H9 (cell line): ENCODE data around the gene FOXC2. TPM values are rescaled to one million over a fixed set of nuclear protein-coding genes. Genes with fewer than 3 reads are reported as not detected.
A peak's percentile ranks its signal among the peaks of the same experiment; 100 is the strongest.
"Not testable (repeated sequence)": the region's sequence is repeated elsewhere in the genome, so short reads cannot be mapped to it uniquely, and the experiment has no call there.

Experiments
- DNase-seq: peaks from one replicate; pipeline ENCODE4 v3.0.0-alpha.2; 2017
- H2AFZ ChIP-seq: one replicate; pipeline ENCODE4 v1.6.1; 2013; ENCODE audit warnings: mild to moderate bottlenecking, low read length, control low read depth, moderate library complexity
- H2AK5ac ChIP-seq: 2 replicates; pipeline ENCODE4 v1.6.1; 2013; ENCODE audit warnings: low read length, control low read depth, mixed read lengths; ENCODE audit not compliant: insufficient read length
- H2BK120ac ChIP-seq: one replicate; pipeline ENCODE4 v1.6.1; 2013; ENCODE audit warnings: low read depth, mild to moderate bottlenecking, low read length, control low read depth, inconsistent platforms; ENCODE audit not compliant: poor library complexity, severe bottlenecking
- H2BK12ac ChIP-seq: 2 replicates; pipeline ENCODE4 v1.6.1; 2013; ENCODE audit warnings: low read length, control low read depth, mixed read lengths, low read depth; ENCODE audit not compliant: insufficient read length
- H2BK15ac ChIP-seq: 2 replicates; pipeline ENCODE4 v1.6.1; 2013; ENCODE audit warnings: low read depth, low read length, control low read depth
- H2BK20ac ChIP-seq: one replicate; pipeline ENCODE4 v1.6.1; 2013; ENCODE audit warnings: low read depth, mild to moderate bottlenecking, low read length, control low read depth, inconsistent platforms; ENCODE audit not compliant: poor library complexity, severe bottlenecking
- H2BK5ac ChIP-seq: 2 replicates; pipeline ENCODE4 v1.6.1; 2013; ENCODE audit warnings: low read length, control low read depth, mixed read lengths; ENCODE audit not compliant: insufficient read length
- H3K14ac ChIP-seq: 2 replicates; pipeline ENCODE4 v1.6.1; 2013; ENCODE audit warnings: low read length, control low read depth; ENCODE audit not compliant: insufficient read depth
- H3K18ac ChIP-seq: 2 replicates; pipeline ENCODE4 v1.6.1; 2013; ENCODE audit warnings: low read depth, mild to moderate bottlenecking, mixed read lengths, low read length, control low read depth; ENCODE audit not compliant: insufficient read length
- H3K23ac ChIP-seq: 2 replicates; pipeline ENCODE4 v1.6.1; 2013; ENCODE audit warnings: low read length, control low read depth, mixed read lengths, low read depth; ENCODE audit not compliant: insufficient read length
- H3K23me2 ChIP-seq: 2 replicates; pipeline ENCODE4 v1.6.1; 2013; ENCODE audit warnings: low read depth, mild to moderate bottlenecking, mixed read lengths, low read length, control low read depth; ENCODE audit not compliant: insufficient read length, poor library complexity, severe bottlenecking
- H3K27ac ChIP-seq: 2 replicates; pipeline ENCODE4 v1.5.1; 2013; ENCODE audit warnings: low read length, control low read depth, mixed read lengths, low read depth; ENCODE audit not compliant: insufficient read length
- H3K27me3 ChIP-seq: 2 replicates; pipeline ENCODE4 v1.6.1; 2013; ENCODE audit warnings: low read length, control low read depth, inconsistent platforms; ENCODE audit not compliant: insufficient read depth
- H3K4ac ChIP-seq: 2 replicates; pipeline ENCODE4 v1.6.1; 2013; ENCODE audit warnings: low read depth, mild to moderate bottlenecking, control low read depth, inconsistent platforms, low read length, moderate library complexity
- H3K4me1 ChIP-seq: 2 replicates; pipeline ENCODE4 v1.6.1; 2013; ENCODE audit warnings: low read length, control low read depth, inconsistent platforms; ENCODE audit not compliant: insufficient read depth
- H3K4me2 ChIP-seq: 2 replicates; pipeline ENCODE4 v1.6.1; 2013; ENCODE audit warnings: low read length, control low read depth, mixed read lengths; ENCODE audit not compliant: insufficient read length, insufficient read depth
- H3K56ac ChIP-seq: 2 replicates; pipeline ENCODE4 v1.6.1; 2013; ENCODE audit warnings: low read depth, mild to moderate bottlenecking, mixed read lengths, low read length, control low read depth; ENCODE audit not compliant: insufficient read length
- H3K79me1 ChIP-seq: 2 replicates; pipeline ENCODE4 v1.6.1; 2013; ENCODE audit warnings: low read depth, mild to moderate bottlenecking, moderate library complexity, low read length, control low read depth, inconsistent platforms; ENCODE audit not compliant: insufficient read depth, poor library complexity, severe bottlenecking
- H3K79me2 ChIP-seq: 2 replicates; pipeline ENCODE4 v1.6.1; 2013; ENCODE audit warnings: low read length, control low read depth, inconsistent platforms; ENCODE audit not compliant: insufficient read depth
- H3K9ac ChIP-seq: 2 replicates; pipeline ENCODE4 v1.6.1; 2013; ENCODE audit warnings: low read length, control low read depth, mixed read lengths; ENCODE audit not compliant: insufficient read length; ENCODE audit errors: extremely low read depth
- H3K9me3 ChIP-seq: one replicate; pipeline ENCODE4 v1.6.1; 2013; ENCODE audit warnings: low read depth, low read length, inconsistent platforms; ENCODE audit not compliant: control insufficient read depth
- H3T11ph ChIP-seq: one replicate; pipeline ENCODE4 v1.6.1; 2013; ENCODE audit warnings: mild to moderate bottlenecking, low read length, control low read depth, inconsistent platforms
- H4K20me1 ChIP-seq: one replicate; pipeline ENCODE4 v1.6.1; 2013; ENCODE audit not compliant: control insufficient read depth, insufficient read length, insufficient read depth
- H4K5ac ChIP-seq: 2 replicates; pipeline ENCODE4 v1.6.1; 2013; ENCODE audit warnings: low read depth, mild to moderate bottlenecking, mixed read lengths, low read length, control low read depth; ENCODE audit not compliant: insufficient read length
- H4K8ac ChIP-seq: replicated peaks from 2 replicates; pipeline ENCODE4 v1.6.1; 2013; ENCODE audit warnings: low read length, control low read depth, mixed read lengths, low read depth; ENCODE audit not compliant: insufficient read length
- H4K91ac ChIP-seq: 2 replicates; pipeline ENCODE4 v1.6.1; 2013; ENCODE audit warnings: low read depth, mild to moderate bottlenecking, moderate library complexity, mixed read lengths, low read length, control low read depth; ENCODE audit not compliant: insufficient read length
- H3K27ac Mint-ChIP-seq, 3 experiments: 2 replicates in 2 of 3; 3 replicates in 1 of 3; pipeline ENCODE4 v1.8.0; 2020 to 2021; ENCODE audit warnings: mixed read lengths in 3 of 3, mild to moderate bottlenecking in 1 of 3, moderate library complexity in 1 of 3
- H3K27me3 Mint-ChIP-seq: 2 replicates; pipeline ENCODE4 v1.8.0; 2021; ENCODE audit warnings: low read depth, mild to moderate bottlenecking, moderate library complexity, mixed read lengths
- H3K36me3 Mint-ChIP-seq, 3 experiments: 2 replicates in 2 of 3; 3 replicates in 1 of 3; pipeline ENCODE4 v1.8.0; 2020 to 2021; ENCODE audit warnings: low read depth in 3 of 3, mixed read lengths in 3 of 3; ENCODE audit not compliant: insufficient read depth in 1 of 3
- H3K4me1 Mint-ChIP-seq, 2 experiments: 2 replicates each; pipeline ENCODE4 v1.8.0; 2020; ENCODE audit warnings: mixed read lengths in 2 of 2
- H3K4me3 Mint-ChIP-seq, 2 experiments: 2 replicates in 1 of 2; 3 replicates in 1 of 2; pipeline ENCODE4 v1.8.0; 2020 to 2021; ENCODE audit warnings: mild to moderate bottlenecking in 2 of 2, mixed read lengths in 2 of 2, moderate library complexity in 1 of 2
- H3K9me3 Mint-ChIP-seq, 2 experiments: 2 replicates in 1 of 2; 3 replicates in 1 of 2; pipeline ENCODE4 v1.8.0; 2020; ENCODE audit warnings: mild to moderate bottlenecking in 2 of 2, mixed read lengths in 2 of 2, moderate library complexity in 1 of 2
- WGBS: extraction: QIAGEN DNeasy Blood & Tissue Kit; methylation state at CpG from one replicate; pipeline ENCODE4 v1.1.7; 2013; ENCODE audit warnings: missing lambda C conversion rate, low lambda C conversion rate, mixed read lengths; ENCODE audit not compliant: insufficient read length; ENCODE audit errors: extremely low coverage; 5-methylcytosine and 5-hydroxymethylcytosine counted together
- total RNA-seq: library from RNA; stranded (reverse); gene quantifications from 2 replicates; pipeline ENCODE4 v1.2.1, GENCODE V29; 2021
- TF ChIP-seq, protein P1 (sequence below): fragments of 200-600 bp; sonication (generic); conservative IDR thresholded peaks from 3 replicates; pipeline ENCODE4 v1.8.0; 2021; ENCODE audit warnings: antibody characterized with exemption, mild to moderate bottlenecking

FOXC2 gene
- total RNA-seq, 1 experiment from 2014 or later, result not detected

DNA sequence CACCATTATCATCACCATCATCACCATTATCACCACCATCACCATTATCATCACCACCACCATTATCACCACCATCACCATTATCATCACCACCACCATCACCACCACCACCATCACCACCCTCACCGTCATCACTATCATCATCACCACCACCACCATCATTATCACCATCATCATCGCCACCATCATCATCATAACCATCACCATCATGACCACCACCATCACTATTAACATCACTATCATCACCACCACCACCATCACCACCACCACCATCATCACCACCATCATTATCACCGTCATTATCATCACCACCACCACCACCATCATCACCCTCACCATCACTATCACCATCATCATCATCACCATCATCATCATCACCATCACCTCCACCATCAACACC is 20.9 kb downstream of the FOXC2 start:
- Histone ChIP-seq H4K91ac (no peak overlapping the region), H3T11ph (no peak overlapping the region), H3K27ac (no peak overlapping the region), H3K23ac (no peak overlapping the region), H3K79me2 (no peaks in the 10 kb centered on the region), H3K4ac (no peak overlapping the region), H2AFZ (no peak overlapping the region), H4K5ac (no peak overlapping the region), H3K4me2 (no peak overlapping the region), H3K23me2 (no peaks in the 10 kb centered on the region), H3K18ac (no peak overlapping the region), H2BK20ac (no peak overlapping the region), H3K56ac (no peak overlapping the region), H3K9ac (no peak overlapping the region), H4K8ac (no peak overlapping the region), H2BK120ac (no peak overlapping the region), H2BK15ac (no peak overlapping the region), H3K9me3 (no peaks in the 10 kb centered on the region), H2BK5ac (no peak overlapping the region), H3K4me1 (no peaks in the 10 kb centered on the region), H3K79me1 (no peaks in the 10 kb centered on the region), H2AK5ac (no peak overlapping the region), H4K20me1 (no peaks in the 10 kb centered on the region), H3K27me3 (no peaks in the 10 kb centered on the region), H3K14ac (no peak overlapping the region), H2BK12ac (no peak overlapping the region)
- WGBS, result no CpG with 5 or more reads among the region's 3 CpGs
- DNase-seq, result no peak
- Mint-ChIP-seq H3K36me3 (no peaks in the 10 kb centered on the region), H3K4me1 (peaks cover 0 to 3% of the 10 kb centered on the region in 2 experiments; a peak in 1 of 4 replicates), H3K27me3 (peaks cover 42% of the 10 kb centered on the region), H3K27ac (no peak overlapping the region), H3K9me3 (no peaks in the 10 kb centered on the region), H3K4me3 (no peak overlapping the region)
- TF ChIP-seq, protein P1, sequence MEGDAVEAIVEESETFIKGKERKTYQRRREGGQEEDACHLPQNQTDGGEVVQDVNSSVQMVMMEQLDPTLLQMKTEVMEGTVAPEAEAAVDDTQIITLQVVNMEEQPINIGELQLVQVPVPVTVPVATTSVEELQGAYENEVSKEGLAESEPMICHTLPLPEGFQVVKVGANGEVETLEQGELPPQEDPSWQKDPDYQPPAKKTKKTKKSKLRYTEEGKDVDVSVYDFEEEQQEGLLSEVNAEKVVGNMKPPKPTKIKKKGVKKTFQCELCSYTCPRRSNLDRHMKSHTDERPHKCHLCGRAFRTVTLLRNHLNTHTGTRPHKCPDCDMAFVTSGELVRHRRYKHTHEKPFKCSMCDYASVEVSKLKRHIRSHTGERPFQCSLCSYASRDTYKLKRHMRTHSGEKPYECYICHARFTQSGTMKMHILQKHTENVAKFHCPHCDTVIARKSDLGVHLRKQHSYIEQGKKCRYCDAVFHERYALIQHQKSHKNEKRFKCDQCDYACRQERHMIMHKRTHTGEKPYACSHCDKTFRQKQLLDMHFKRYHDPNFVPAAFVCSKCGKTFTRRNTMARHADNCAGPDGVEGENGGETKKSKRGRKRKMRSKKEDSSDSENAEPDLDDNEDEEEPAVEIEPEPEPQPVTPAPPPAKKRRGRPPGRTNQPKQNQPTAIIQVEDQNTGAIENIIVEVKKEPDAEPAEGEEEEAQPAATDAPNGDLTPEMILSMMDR, result no peak

DNA sequence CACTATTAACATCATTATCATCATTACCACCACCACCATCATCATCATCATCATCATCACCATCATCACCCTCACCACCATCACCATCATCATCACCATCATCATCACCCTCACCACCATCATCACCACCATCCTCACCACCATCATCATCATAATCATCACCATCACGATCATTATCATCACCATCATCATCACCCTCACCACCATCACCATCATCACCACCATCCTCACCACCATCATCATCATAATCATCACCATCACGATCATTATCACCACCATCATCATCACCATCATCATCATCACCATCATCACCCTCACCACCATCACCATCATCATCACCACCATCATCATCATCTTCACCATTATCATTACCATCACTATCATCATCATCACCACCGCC is 21.3 kb downstream of the FOXC2 start:
- not testable (repeated sequence) for H2BK12ac ChIP-seq, H2BK5ac ChIP-seq, H3K27ac Mint-ChIP-seq, H3K23ac ChIP-seq, H3K23me2 ChIP-seq, H3K9me3 Mint-ChIP-seq, H3K27ac ChIP-seq, H3K9me3 ChIP-seq, H2BK20ac ChIP-seq, H3K18ac ChIP-seq, H2AK5ac ChIP-seq, H3K4me1 ChIP-seq, H3K79me2 ChIP-seq, H4K20me1 ChIP-seq, H3T11ph ChIP-seq, H3K27me3 ChIP-seq, H3K36me3 Mint-ChIP-seq, H3K4me2 ChIP-seq, H2BK120ac ChIP-seq, H3K4me1 Mint-ChIP-seq, H3K14ac ChIP-seq, H3K79me1 ChIP-seq, H2AFZ ChIP-seq, H2BK15ac ChIP-seq, H4K5ac ChIP-seq, H3K56ac ChIP-seq, H4K91ac ChIP-seq, H3K4me3 Mint-ChIP-seq, H3K4ac ChIP-seq, H3K9ac ChIP-seq, DNase-seq
- peak overlapping the region; percentile 36 for H4K8ac ChIP-seq
- 100% methylated on average over 3 of the region's 3 CpGs for WGBS
- peaks cover 43% of the 10 kb centered on the region for H3K27me3 Mint-ChIP-seq
